Measurements from ENCODE around the gene FGGY. TPM values are rescaled to one million over a fixed set of nuclear protein-coding genes. Genes with fewer than 3 reads are reported as not detected.

Gene FGGY
- total RNA-seq, 2 experiments from 2014 or later, result 8.5 to 9.4 TPM

DNA sequence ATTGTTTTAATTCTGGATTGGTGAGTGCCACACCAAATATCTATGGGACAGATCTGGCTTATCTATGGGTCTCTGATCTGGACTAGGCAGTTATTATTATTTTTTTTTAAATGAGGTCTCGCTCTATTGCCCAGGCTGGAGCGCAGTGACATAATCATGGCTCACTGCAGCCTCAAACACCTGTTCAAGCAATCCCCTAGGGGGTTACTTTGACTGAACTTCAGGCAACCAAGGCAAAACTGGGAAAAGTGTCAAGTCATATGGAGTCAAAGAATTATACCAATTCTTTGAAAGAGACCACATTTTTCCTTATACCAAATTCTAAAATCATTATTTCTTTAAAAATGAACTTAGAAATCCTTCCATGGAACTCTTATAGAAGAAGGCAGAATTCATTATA, 388.8 kb downstream of the FGGY start:
- ATAC-seq (no peak), DNase-seq (no peak)
- no peak overlapping the region for H3K27ac Mint-ChIP-seq
- CTCF ChIA-PET, result no interaction called here
- H3K27me3 Mint-ChIP-seq (ENCODE audit: low read depth), result no peaks in the 10 kb centered on the region
- POLR2A ChIA-PET, result no interaction called here
- no peaks in the 10 kb centered on the region for H3K36me3 Mint-ChIP-seq (ENCODE audit: low read depth)
- no peaks in the 10 kb centered on the region for H3K4me1 Mint-ChIP-seq (ENCODE audit: low read depth)
- H3K4me3 Mint-ChIP-seq, result no peak overlapping the region
- no peaks in the 10 kb centered on the region for H3K9me3 Mint-ChIP-seq (ENCODE audit: insufficient read depth)

- Mint-ChIP-seq H3K36me3 (ENCODE audit: low read depth) (no peaks in the 10 kb centered on the region), H3K27ac (no peak overlapping the region), H3K4me3 (no peak overlapping the region), H3K4me1 (ENCODE audit: low read depth) (no peaks in the 10 kb centered on the region), H3K27me3 (ENCODE audit: low read depth) (no peaks in the 10 kb centered on the region), H3K9me3 (ENCODE audit: insufficient read depth) (no peaks in the 10 kb centered on the region)
- CTCF ChIA-PET, result no interaction called here
- DNase-seq (no peak), ATAC-seq (no peak)
- POLR2A ChIA-PET, result no interaction called here
Observed at GRCh38 chr1:59686170-59686569, 389.3 kb downstream of the FGGY start.

GRCh38 chr1:59686574-59686973, 389.7 kb downstream of the FGGY start:
- H3K4me3 Mint-ChIP-seq, result no peak overlapping the region
- no peaks in the 10 kb centered on the region for H3K36me3 Mint-ChIP-seq (ENCODE audit: low read depth)
- no peaks in the 10 kb centered on the region for H3K9me3 Mint-ChIP-seq (ENCODE audit: insufficient read depth)
- DNase-seq (no peak), ATAC-seq (no peak)
- ChIA-PET POLR2A (no interaction called here), CTCF (no interaction called here)
- H3K27ac Mint-ChIP-seq, result no peak overlapping the region
- no peaks in the 10 kb centered on the region for H3K27me3 Mint-ChIP-seq (ENCODE audit: low read depth)
- no peaks in the 10 kb centered on the region for H3K4me1 Mint-ChIP-seq (ENCODE audit: low read depth)

GRCh38 chr1:59687081-59687480, 390.2 kb downstream of the FGGY start:
- no peak overlapping the region for H3K27ac Mint-ChIP-seq
- CTCF ChIA-PET, result no interaction called here
- no peaks in the 10 kb centered on the region for H3K36me3 Mint-ChIP-seq (ENCODE audit: low read depth)
- H3K27me3 Mint-ChIP-seq (ENCODE audit: low read depth), result no peaks in the 10 kb centered on the region
- H3K9me3 Mint-ChIP-seq (ENCODE audit: insufficient read depth), result no peaks in the 10 kb centered on the region
- DNase-seq (no peak), ATAC-seq (no peak)
- no peak overlapping the region for H3K4me3 Mint-ChIP-seq
- POLR2A ChIA-PET, result no interaction called here
- H3K4me1 Mint-ChIP-seq (ENCODE audit: low read depth), result no peaks in the 10 kb centered on the region

DNA sequence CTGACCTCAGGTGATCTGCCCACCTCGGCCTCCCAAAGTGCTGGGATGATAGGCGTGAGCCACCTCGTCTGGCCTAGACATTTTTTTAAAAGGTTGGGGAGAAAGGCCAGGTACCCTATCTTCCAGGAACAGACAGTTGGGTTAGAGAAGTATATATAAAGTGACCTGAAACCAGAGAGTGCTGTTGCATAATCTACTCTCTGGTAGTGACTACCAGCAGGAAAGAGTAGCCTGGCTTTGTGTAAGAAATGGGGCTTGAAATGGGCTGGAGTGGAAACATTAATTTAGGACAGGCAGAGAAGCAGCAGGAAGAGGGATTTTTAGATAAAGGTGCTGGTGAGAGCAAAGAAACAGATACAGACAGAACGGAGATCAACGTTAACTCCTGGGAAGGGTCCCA, 392.1 kb downstream of the FGGY start:
- POLR2A ChIA-PET, result no interaction called here
- Mint-ChIP-seq H3K27ac (no peak overlapping the region), H3K4me3 (no peak overlapping the region), H3K27me3 (ENCODE audit: low read depth) (no peaks in the 10 kb centered on the region), H3K36me3 (ENCODE audit: low read depth) (peaks cover 2% of the 10 kb centered on the region), H3K4me1 (ENCODE audit: low read depth) (no peaks in the 10 kb centered on the region), H3K9me3 (ENCODE audit: insufficient read depth) (no peaks in the 10 kb centered on the region)
- CTCF ChIA-PET, result no interaction called here
- DNase-seq (no peak), ATAC-seq (no peak)

GRCh38 chr1:59689730-59690129, 392.8 kb downstream of the FGGY start:
- H3K27ac Mint-ChIP-seq, result no peak overlapping the region
- peaks cover 2% of the 10 kb centered on the region for H3K36me3 Mint-ChIP-seq (ENCODE audit: low read depth)
- ChIA-PET POLR2A (no interaction called here), CTCF (interaction anchor here (1.2 kb wide), 2 partner anchors 9 to 11 kb away, joined by 3 to 6 read pairs; no protein-coding TSS in a partner anchor)
- H3K4me3 Mint-ChIP-seq, result no peak overlapping the region
- no peak for ATAC-seq
- H3K4me1 Mint-ChIP-seq (ENCODE audit: low read depth), result no peaks in the 10 kb centered on the region
- no peak for DNase-seq
- no peaks in the 10 kb centered on the region for H3K27me3 Mint-ChIP-seq (ENCODE audit: low read depth)
- no peaks in the 10 kb centered on the region for H3K9me3 Mint-ChIP-seq (ENCODE audit: insufficient read depth)

DNA sequence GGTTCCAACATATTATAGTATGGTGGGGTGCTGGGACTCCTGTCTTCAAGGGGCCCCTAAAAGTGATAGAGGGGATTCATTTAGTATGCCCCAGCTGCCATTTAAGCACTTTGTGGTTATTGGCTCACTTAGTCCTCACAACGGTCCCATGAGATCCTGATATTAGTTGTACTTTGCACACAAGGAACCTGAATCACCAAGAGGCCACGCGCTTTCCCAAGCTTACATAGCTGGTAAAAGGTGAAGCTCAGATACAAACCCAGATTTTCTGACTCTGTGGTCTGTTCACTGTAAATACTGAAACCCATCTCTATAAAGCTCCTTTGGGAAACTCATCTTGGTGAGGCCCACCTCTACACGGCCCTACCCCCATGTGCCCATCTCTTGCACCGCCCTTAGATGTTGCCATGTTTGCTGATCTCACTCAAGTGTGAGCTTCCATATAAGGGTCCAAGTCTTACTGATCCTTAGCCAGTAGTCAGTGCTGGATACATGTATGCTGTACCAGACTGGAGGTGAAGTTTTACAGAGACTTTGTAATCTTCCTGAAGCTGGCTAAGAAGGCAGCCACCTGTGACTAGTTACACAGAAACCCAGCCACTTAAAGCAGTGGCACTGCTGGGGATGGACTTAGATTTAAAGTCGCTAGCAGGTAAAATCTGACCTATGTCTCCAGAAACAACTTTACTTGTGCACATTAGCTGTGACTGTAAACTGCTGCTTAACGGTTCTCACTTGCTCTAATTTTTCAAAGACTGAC, 393.5 kb downstream of the FGGY start:
- no peak for ATAC-seq

GRCh38 chr1:59691261-59691660, 394.4 kb downstream of the FGGY start:
- CTCF ChIA-PET, result no interaction called here
- Mint-ChIP-seq H3K27ac (no peak overlapping the region), H3K27me3 (ENCODE audit: low read depth) (no peaks in the 10 kb centered on the region), H3K4me3 (no peak overlapping the region), H3K36me3 (ENCODE audit: low read depth) (peaks cover 2% of the 10 kb centered on the region), H3K4me1 (ENCODE audit: low read depth) (no peaks in the 10 kb centered on the region), H3K9me3 (ENCODE audit: insufficient read depth) (no peaks in the 10 kb centered on the region)
- ATAC-seq, result no peak
- POLR2A ChIA-PET, result no interaction called here
- DNase-seq, result no peak

More for the DNA sequence above, 393.5 kb downstream of the FGGY start:
- H3K27me3 Mint-ChIP-seq (ENCODE audit: low read depth), result no peaks in the 10 kb centered on the region
- ChIA-PET POLR2A (no interaction called here), CTCF (interaction anchor here (1.2 kb wide), 2 partner anchors 9 to 11 kb away, joined by 3 to 6 read pairs; no protein-coding TSS in a partner anchor)
- no peak overlapping the region for H3K27ac Mint-ChIP-seq
- H3K36me3 Mint-ChIP-seq (ENCODE audit: low read depth), result peaks cover 2% of the 10 kb centered on the region
- DNase-seq, result no peak
- no peaks in the 10 kb centered on the region for H3K4me1 Mint-ChIP-seq (ENCODE audit: low read depth)
- no peaks in the 10 kb centered on the region for H3K9me3 Mint-ChIP-seq (ENCODE audit: insufficient read depth)
- H3K4me3 Mint-ChIP-seq, result no peak overlapping the region

GRCh38 chr1:59692591-59692990, 395.7 kb downstream of the FGGY start:
- H3K36me3 Mint-ChIP-seq (ENCODE audit: low read depth), result peaks cover 2% of the 10 kb centered on the region
- ATAC-seq (no peak), DNase-seq (no peak)
- H3K27ac Mint-ChIP-seq, result no peak overlapping the region
- H3K4me3 Mint-ChIP-seq, result no peak overlapping the region
- CTCF ChIA-PET, result no interaction called here
- H3K9me3 Mint-ChIP-seq (ENCODE audit: insufficient read depth), result no peaks in the 10 kb centered on the region
- H3K27me3 Mint-ChIP-seq (ENCODE audit: low read depth), result no peaks in the 10 kb centered on the region
- POLR2A ChIA-PET, result no interaction called here
- peaks cover 13% of the 10 kb centered on the region for H3K4me1 Mint-ChIP-seq (ENCODE audit: low read depth)

GRCh38 chr1:59693406-59693805, 396.5 kb downstream of the FGGY start:
- Mint-ChIP-seq H3K36me3 (ENCODE audit: low read depth) (peaks cover 2% of the 10 kb centered on the region), H3K27ac (no peak overlapping the region), H3K27me3 (ENCODE audit: low read depth) (no peaks in the 10 kb centered on the region), H3K4me1 (ENCODE audit: low read depth) (peaks cover 21% of the 10 kb centered on the region), H3K4me3 (no peak overlapping the region), H3K9me3 (ENCODE audit: insufficient read depth) (no peaks in the 10 kb centered on the region)
- ATAC-seq (no peak), DNase-seq (no peak)
- ChIA-PET POLR2A (no interaction called here), CTCF (no interaction called here)

DNA sequence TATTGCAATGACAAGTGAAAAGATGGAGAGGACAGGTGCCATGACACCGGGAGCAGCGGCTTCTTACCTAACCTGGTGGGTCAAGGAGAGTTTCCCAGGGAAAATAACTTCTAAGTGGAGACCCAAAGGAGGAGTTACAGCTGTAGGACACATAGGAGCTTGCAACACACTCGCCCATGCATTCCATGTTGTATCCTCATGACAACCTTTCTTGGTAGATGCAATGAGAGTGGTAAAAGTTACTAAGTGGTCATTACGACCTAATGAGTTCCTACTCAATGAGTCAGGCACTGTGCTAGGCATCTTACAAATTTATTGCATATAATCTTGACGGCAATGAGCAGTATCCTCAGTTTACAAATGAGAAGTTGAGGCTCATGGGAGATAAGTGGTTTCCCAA, 398.4 kb downstream of the FGGY start:
- CTCF ChIA-PET, result no interaction called here
- Mint-ChIP-seq H3K27me3 (ENCODE audit: low read depth) (no peaks in the 10 kb centered on the region), H3K36me3 (ENCODE audit: low read depth) (peaks cover 2% of the 10 kb centered on the region), H3K4me3 (no peak overlapping the region), H3K27ac (no peak overlapping the region), H3K4me1 (ENCODE audit: low read depth) (peaks cover 31% of the 10 kb centered on the region), H3K9me3 (ENCODE audit: insufficient read depth) (no peaks in the 10 kb centered on the region)
- POLR2A ChIA-PET, result no interaction called here
- ATAC-seq (no peak), DNase-seq (no peak)

DNA sequence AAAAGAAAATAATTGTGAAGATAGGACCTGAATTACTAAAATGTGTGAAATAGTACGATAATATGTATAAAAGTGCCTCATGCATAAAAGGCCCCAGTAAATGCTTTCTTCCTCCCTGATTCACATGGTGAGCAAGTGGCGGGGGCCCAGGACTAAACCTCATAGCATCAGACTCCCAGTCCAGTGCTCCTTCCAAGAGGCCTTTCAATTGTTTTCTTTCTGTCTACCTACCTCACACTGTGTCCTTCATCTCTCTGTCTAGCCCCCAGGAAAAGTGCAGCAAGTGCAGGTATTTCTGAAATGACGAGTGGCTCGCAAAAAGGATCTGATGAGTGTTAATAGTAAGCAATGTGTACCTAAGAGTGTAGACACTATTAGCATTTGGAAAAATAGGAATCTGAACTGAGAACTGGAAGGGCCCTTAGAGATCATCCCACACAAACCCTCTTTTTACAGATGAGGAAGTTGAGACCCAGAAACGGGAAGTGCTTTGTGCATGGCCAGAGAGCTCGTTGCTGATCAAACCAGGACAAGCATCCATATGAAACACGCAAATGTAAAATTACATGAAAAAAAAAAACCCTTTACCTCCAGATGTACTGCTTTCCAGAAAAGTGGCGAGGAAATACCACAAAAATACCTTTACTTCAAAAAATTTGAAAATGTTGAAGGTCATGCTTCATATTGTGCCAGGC, 399.7 kb downstream of the FGGY start:
- no peak for DNase-seq
- POLR2A ChIA-PET, result interaction anchor here (0.7 to 3.1 kb wide), 5 partner anchors 400 to 915 kb away, joined by 3 to 12 read pairs (median 4); partner anchors contain the start of gene JUN

More for the DNA sequence above, 399.7 kb downstream of the FGGY start:
- Mint-ChIP-seq H3K4me3 (peak overlapping the region; percentile 66), H3K27me3 (ENCODE audit: low read depth) (no peaks in the 10 kb centered on the region), H3K36me3 (ENCODE audit: low read depth) (peaks cover 2% of the 10 kb centered on the region), H3K9me3 (ENCODE audit: insufficient read depth) (no peaks in the 10 kb centered on the region), H3K4me1 (ENCODE audit: low read depth) (peaks cover 31% of the 10 kb centered on the region), H3K27ac (peak overlapping the region; percentile 89)
- peak; percentile 31 for ATAC-seq
- CTCF ChIA-PET, result interaction anchor here (0.9 to 4.6 kb wide), 5 partner anchors 9 to 955 kb away, joined by 3 to 63 read pairs (median 3); partner anchors contain the start of gene JUN

Data from activated CD8-positive, alpha-beta T cell treated with anti-CD3 and anti-CD28 coated beads, Interleukin-2, amount 10 ng/mL, durations not matched to agents 7 days and 5 days (primary cell).